B cell (primary cell): ENCODE results near the gene ZNF256. TPM values are rescaled to one million over a fixed set of nuclear protein-coding genes. Genes with fewer than 3 reads are reported as not detected.

Source experiments
- ATAC-seq: fragments of 200-7000 bp; cut with Tn5 transposase; one replicate; pipeline ENCODE4 v1.10.0; 2021; ENCODE audit warnings: low read depth, mild to moderate bottlenecking, moderate number of reproducible peaks, moderate library complexity
- CTCF ChIA-PET: fragments of 350-600 bp; sonication (Branson Sonifier 250); formaldehyde crosslinking; loops from one replicate; lab custom pipeline; 2021; ENCODE audit warnings: antibody characterized with exemption, inconsistent platforms; lab: Charles Lee
- POLR2A ChIA-PET: fragments of 350-600 bp; sonication (Branson Sonifier 250); formaldehyde crosslinking; loops from one replicate; lab custom pipeline; 2021; ENCODE audit warnings: antibody characterized with exemption; lab: Charles Lee
- DNase-seq: peaks from one replicate; pipeline ENCODE4 v3.0.0; 2013
- H2AFZ ChIP-seq: 2 replicates; pipeline ENCODE4 v1.6.1; 2012; ENCODE audit warnings: mild to moderate bottlenecking, low read depth, low read length; ENCODE audit not compliant: insufficient read depth, poor library complexity, severe bottlenecking
- H3K27ac ChIP-seq, 2 donors: 1 replicate in 1 of 2; 2 replicates in 1 of 2; pipeline ENCODE4 v1.5.1; 2012 to 2013; ENCODE audit warnings: low read length in 2 of 2, mild to moderate bottlenecking in 2 of 2, moderate library complexity in 1 of 2
- H3K27me3 ChIP-seq, 4 experiments: fragments of 200-600 bp in 1 of 4; sonication (generic) in 1 of 4; replicated peaks in 1 of 4; 1 replicate in 2 of 4; 2 replicates in 2 of 4; pipeline versions ENCODE4 v1.6.1 to v1.7.0; 2013 to 2016; ENCODE audit warnings: low read length in 3 of 4, mild to moderate bottlenecking in 2 of 4, mixed read lengths in 1 of 4, moderate library complexity in 1 of 4; ENCODE audit not compliant: insufficient read depth in 4 of 4, control insufficient read depth in 3 of 4; ENCODE audit errors: control extremely low read depth in 1 of 4
- H3K36me3 ChIP-seq, 2 experiments: replicated peaks in 1 of 2; 1 replicate in 1 of 2; 2 replicates in 1 of 2; pipeline versions ENCODE4 v1.6.1 to v1.7.1; 2013; ENCODE audit warnings: low read length in 1 of 2; ENCODE audit not compliant: insufficient read depth in 2 of 2, control insufficient read depth in 1 of 2; ENCODE audit errors: control extremely low read depth in 1 of 2, extremely low read depth in 1 of 2
- H3K4me1 ChIP-seq, 2 donors: fragments of 200-600 bp in 1 of 2; sonication (generic) in 1 of 2; 1 replicate in 1 of 2; 2 replicates in 1 of 2; pipeline versions ENCODE4 v1.5.1 to v1.6.1; 2013 to 2017; ENCODE audit warnings: low read length in 2 of 2; ENCODE audit not compliant: control insufficient read depth in 2 of 2, insufficient read depth in 2 of 2
- H3K4me2 ChIP-seq: replicated peaks from 2 replicates; pipeline ENCODE3; 2012; ENCODE audit warnings: mild to moderate bottlenecking, low read depth, low read length; ENCODE audit not compliant: poor library complexity, severe bottlenecking
- H3K4me3 ChIP-seq, 5 experiments: fragments of 200-600 bp in 1 of 5; sonication (generic) in 1 of 5; 1 replicate in 3 of 5; 2 replicates in 2 of 5; pipeline versions ENCODE4 v1.5.1 to v1.7.0; 2011 to 2016; ENCODE audit warnings: low read length in 4 of 5, mild to moderate bottlenecking in 4 of 5, low read depth in 2 of 5, control low read depth in 1 of 5, moderate library complexity in 1 of 5; ENCODE audit not compliant: insufficient read depth in 1 of 5; ENCODE audit errors: control extremely low read depth in 1 of 5, extremely low read depth in 1 of 5
- H3K79me2 ChIP-seq: fragments of 200-600 bp; sonication (generic); one replicate; pipeline ENCODE4 v1.6.0; 2016; ENCODE audit warnings: low read length; ENCODE audit not compliant: control insufficient read depth, insufficient read depth
- H3K9ac ChIP-seq: fragments of 200-600 bp; sonication (generic); 2 replicates; pipeline ENCODE4 v1.6.1; 2017; ENCODE audit warnings: mild to moderate bottlenecking, low read length, moderate library complexity
- H3K9me3 ChIP-seq, 3 donors: one replicate each; pipeline versions ENCODE4 v1.6.1 to v1.7.1; 2013; ENCODE audit warnings: low read length in 2 of 3; ENCODE audit not compliant: control insufficient read depth in 2 of 3, insufficient read depth in 1 of 3; ENCODE audit errors: control extremely low read depth in 1 of 3
- H4K20me1 ChIP-seq: 2 replicates; pipeline ENCODE4 v1.6.0; 2012; ENCODE audit warnings: mild to moderate bottlenecking, low read length; ENCODE audit not compliant: insufficient read depth, control insufficient read depth, poor library complexity, severe bottlenecking
- H3K27ac Mint-ChIP-seq: one replicate; pipeline ENCODE4 v1.8.0; 2021; ENCODE audit warnings: mixed read lengths
- H3K27me3 Mint-ChIP-seq: one replicate; pipeline ENCODE4 v1.8.0; 2021; ENCODE audit warnings: mixed read lengths
- H3K4me1 Mint-ChIP-seq: one replicate; pipeline ENCODE4 v1.8.0; 2021; ENCODE audit warnings: mixed read lengths
- H3K4me3 Mint-ChIP-seq: one replicate; pipeline ENCODE4 v1.8.0; 2021; ENCODE audit warnings: mixed read lengths
- H3K9me3 Mint-ChIP-seq: one replicate; pipeline ENCODE4 v1.8.0; 2022; ENCODE audit warnings: mixed read lengths; ENCODE audit not compliant: insufficient read depth
- EZH2 ChIP-seq: IDR thresholded peaks from 2 replicates; pipeline ENCODE4 v1.6.1; 2012; ENCODE audit warnings: borderline replicate concordance, low read depth, mild to moderate bottlenecking, moderate library complexity, low read length; ENCODE audit not compliant: insufficient read depth, poor library complexity, severe bottlenecking
- WGBS: methylation state at CpG from one replicate; pipeline ENCODE4 v1.1.5; 2013; ENCODE audit warnings: missing lambda C conversion rate; ENCODE audit not compliant: insufficient coverage; 5-methylcytosine and 5-hydroxymethylcytosine counted together
- intact Hi-C: fragments of 100-400 bp; cut with micrococcal nuclease; formaldehyde crosslinking; loops from one replicate; pipeline ENCODE4 v1.10.0; 2022
- polyA plus RNA-seq: library from polyadenylated mRNA; depleted of rRNA; stranded (reverse); fragments of >200 nt; gene quantifications from 2 replicates; pipeline ENCODE4 v1.2.3, GENCODE V29; 2012
- total RNA-seq, 2 donors: library from RNA; stranded (reverse); fragments of 120-200 nt in 1 of 2; gene quantifications; 1 replicate in 1 of 2; 2 replicates in 1 of 2; pipeline versions ENCODE4 v1.2.3 to v1.2.4, GENCODE V29; 2013 to 2022
- TF ChIP-seq, protein P1 (sequence below): fragments of 200-600 bp; IDR thresholded peaks from one replicate; pipeline ENCODE4 v1.8.0; 2022; ENCODE audit warnings: antibody characterized with exemption, mild to moderate bottlenecking

The ZNF256 gene
- total and polyA plus RNA-seq, 2 donors (not counting 1 experiment from before 2014, with no cell fraction given): 10.0 to 18.3 TPM

DNA sequence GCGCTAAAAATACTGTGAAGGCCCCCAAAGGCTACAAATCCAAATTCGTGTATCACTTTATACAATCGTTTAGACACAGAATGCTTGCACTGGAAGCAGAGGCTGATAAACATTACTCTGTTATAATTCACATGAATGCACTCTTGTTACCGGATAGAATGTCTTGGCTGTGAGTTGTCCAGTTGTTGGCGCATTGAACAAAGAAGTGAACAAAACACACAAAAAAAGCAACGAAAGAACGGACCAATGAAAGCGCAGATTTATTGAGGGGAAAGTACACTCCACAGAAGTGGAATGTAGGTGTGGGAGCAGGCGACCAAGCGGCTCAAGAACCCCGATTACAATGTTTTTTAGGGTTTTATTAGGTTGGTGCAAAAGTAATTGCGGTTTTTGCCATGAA is 11.8 kb downstream of the ZNF256 start:
- Mint-ChIP-seq H3K27ac (peak overlapping the region; percentile 20), H3K4me1 (peaks cover 17% of the 10 kb centered on the region), H3K4me3 (peak overlapping the region; percentile 94), H3K27me3 (no peaks in the 10 kb centered on the region), H3K9me3 (peaks cover 16% of the 10 kb centered on the region)
- Histone ChIP-seq H3K9ac (no peak overlapping the region), H3K36me3 (peaks cover under 1 to 3% of the 10 kb centered on the region in 2 experiments), H3K27ac (no peak overlapping the region), H3K79me2 (peaks cover 40% of the 10 kb centered on the region), H3K4me1 (peaks cover 8 to 14% of the 10 kb centered on the region in 2 donors), H3K9me3 (peaks cover 0 to 66% (median 6%) of the 10 kb centered on the region in 3 donors), H3K4me2 (peak overlapping the region; percentile 95), H4K20me1 (no peaks in the 10 kb centered on the region), H3K27me3 (no peaks in the 10 kb centered on the region), H2AFZ (no peak overlapping the region), H3K4me3 (peak overlapping the region in 1 of 5 experiments; percentile 83)
- DNase-seq: no peak
- WGBS: 80% methylated on average over 3 of the region's 12 CpGs
- ChIA-PET CTCF (interaction anchor here (1.2 kb wide), 1 partner anchor 19 kb away, joined by 4 read pairs; the partner anchor contains the start of gene ZNF417), POLR2A (interaction anchor here (0.8 to 1.6 kb wide), 2 partner anchors 10 to 486 kb away, joined by 3 to 4 read pairs; no protein-coding TSS in a partner anchor)
- no peak for ATAC-seq
- TF ChIP-seq EZH2: no peak
- TF ChIP-seq, protein P1, sequence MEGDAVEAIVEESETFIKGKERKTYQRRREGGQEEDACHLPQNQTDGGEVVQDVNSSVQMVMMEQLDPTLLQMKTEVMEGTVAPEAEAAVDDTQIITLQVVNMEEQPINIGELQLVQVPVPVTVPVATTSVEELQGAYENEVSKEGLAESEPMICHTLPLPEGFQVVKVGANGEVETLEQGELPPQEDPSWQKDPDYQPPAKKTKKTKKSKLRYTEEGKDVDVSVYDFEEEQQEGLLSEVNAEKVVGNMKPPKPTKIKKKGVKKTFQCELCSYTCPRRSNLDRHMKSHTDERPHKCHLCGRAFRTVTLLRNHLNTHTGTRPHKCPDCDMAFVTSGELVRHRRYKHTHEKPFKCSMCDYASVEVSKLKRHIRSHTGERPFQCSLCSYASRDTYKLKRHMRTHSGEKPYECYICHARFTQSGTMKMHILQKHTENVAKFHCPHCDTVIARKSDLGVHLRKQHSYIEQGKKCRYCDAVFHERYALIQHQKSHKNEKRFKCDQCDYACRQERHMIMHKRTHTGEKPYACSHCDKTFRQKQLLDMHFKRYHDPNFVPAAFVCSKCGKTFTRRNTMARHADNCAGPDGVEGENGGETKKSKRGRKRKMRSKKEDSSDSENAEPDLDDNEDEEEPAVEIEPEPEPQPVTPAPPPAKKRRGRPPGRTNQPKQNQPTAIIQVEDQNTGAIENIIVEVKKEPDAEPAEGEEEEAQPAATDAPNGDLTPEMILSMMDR: no peak
- intact Hi-C loops: loop anchor here (1.0 kb wide), 3 partner anchors 12 to 46 kb away; partner anchors contain the start of genes ZNF256, ZNF417 and ZNF814
